Activated CD8-positive, alpha-beta memory T cell treated with anti-CD3 and anti-CD28 coated beads for 24 hours (primary cell): ENCODE data around the gene NUP160.
A peak's percentile ranks its signal among the peaks of the same experiment; 100 is the strongest.
"Not testable (repeated sequence)": the region's sequence is repeated elsewhere in the genome, so short reads cannot be mapped to it uniquely, and the experiment has no call there.

Experiments
- DNase-seq: peaks from one replicate; pipeline ENCODE4 v3.0.0-alpha.2; 2020

NUP160 gene

GRCh38 chr11:47863189-47863897 is 15.2 kb upstream of the NUP160 start:
- no peak for DNase-seq

- DNase-seq: no peak
Measured at GRCh38 chr11:47861728-47862127, 13.6 kb upstream of the NUP160 start.

- DNase-seq: no peak
Measured at GRCh38 chr11:47860536-47860935, 12.4 kb upstream of the NUP160 start.

- DNase-seq: no peak
Measured at GRCh38 chr11:47857892-47858543, 9.9 kb upstream of the NUP160 start.

GRCh38 chr11:47857485-47857884 is 9.3 kb upstream of the NUP160 start:
- DNase-seq: no peak

- DNase-seq: no peak
Measured at GRCh38 chr11:47856186-47856585, 8.0 kb upstream of the NUP160 start.

- no peak for DNase-seq
Measured at GRCh38 chr11:47854667-47855066, 6.5 kb upstream of the NUP160 start.

- no peak for DNase-seq
Measured at GRCh38 chr11:47852053-47852452, 3.9 kb upstream of the NUP160 start.

- DNase-seq: no peak
Measured at GRCh38 chr11:47850337-47850736, 2.2 kb upstream of the NUP160 start.

- no peak for DNase-seq
Measured at GRCh38 chr11:47848700-47849155, 578 bp upstream of the NUP160 start.

- DNase-seq: no peak
Measured at GRCh38 chr11:47847537-47847891, 636 bp downstream of the NUP160 start.

- DNase-seq: no peak
Measured at GRCh38 chr11:47846998-47847397, 1.2 kb downstream of the NUP160 start.

- DNase-seq: peak; percentile 21
Measured at GRCh38 chr11:47843361-47844055, 4.6 kb downstream of the NUP160 start.

GRCh38 chr11:47842749-47843148 is 5.4 kb downstream of the NUP160 start:
- no peak for DNase-seq

GRCh38 chr11:47837929-47838328 is 10.2 kb downstream of the NUP160 start:
- no peak for DNase-seq

- no peak for DNase-seq
Measured at GRCh38 chr11:47837292-47837691, 10.9 kb downstream of the NUP160 start.

- not testable (repeated sequence) for DNase-seq
Measured at GRCh38 chr11:47830013-47830412, 18.1 kb downstream of the NUP160 start.

GRCh38 chr11:47828284-47828683 is 19.9 kb downstream of the NUP160 start:
- DNase-seq: no peak

GRCh38 chr11:47822664-47823063 is 25.5 kb downstream of the NUP160 start:
- DNase-seq: not testable (repeated sequence)

GRCh38 chr11:47819743-47820142 is 28.4 kb downstream of the NUP160 start:
- DNase-seq: no peak

- DNase-seq: no peak
Measured at GRCh38 chr11:47800759-47801158, 47.4 kb downstream of the NUP160 start.

GRCh38 chr11:47797633-47798032 is 50.5 kb downstream of the NUP160 start:
- no peak for DNase-seq

GRCh38 chr11:47791774-47792430 is 56.2 kb downstream of the NUP160 start:
- DNase-seq: no peak

- DNase-seq: not testable (repeated sequence)
Measured at GRCh38 chr11:47790017-47790416, 58.1 kb downstream of the NUP160 start.
